Measurements from ENCODE around the gene USF1. TPM values are rescaled to one million over a fixed set of nuclear protein-coding genes. Genes with fewer than 3 reads are reported as not detected.

USF1 gene
- total RNA-seq, 1 experiment from 2014 or later, result 59.2 TPM

DNA sequence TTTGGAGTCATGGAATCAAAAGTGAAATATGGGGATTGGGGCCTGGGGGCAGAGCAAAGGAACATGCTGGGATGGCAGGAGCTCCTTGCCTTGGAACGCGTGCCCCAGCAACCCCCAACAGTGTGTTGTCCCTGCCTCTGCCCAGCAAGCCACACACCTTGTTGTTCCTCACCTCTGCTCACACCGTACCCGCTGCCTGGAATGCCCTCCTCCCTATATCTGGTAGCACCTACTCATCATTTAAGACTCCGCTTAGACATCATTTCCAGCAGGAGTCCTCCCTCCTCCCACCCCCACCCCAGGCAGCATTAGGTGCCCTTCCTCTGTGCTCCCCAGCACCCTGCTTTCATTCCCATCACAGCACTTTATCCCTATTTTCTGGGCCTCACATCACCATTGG, 35.7 kb upstream of the USF1 start:
- Histone ChIP-seq H2BK20ac (ENCODE audit: low read depth, low read length, poor library complexity, severe bottlenecking) (no peak overlapping the region), H3K23ac (ENCODE audit: insufficient read length, low read depth, low read length) (no peak overlapping the region), H3K4me1 (ENCODE audit: insufficient read depth, low read length) (no peaks in the 10 kb centered on the region), H3K14ac (ENCODE audit: insufficient read depth, low read length) (no peak overlapping the region), H3K79me2 (ENCODE audit: insufficient read depth, low read length) (no peaks in the 10 kb centered on the region), H3K9ac (ENCODE audit: extremely low read depth, insufficient read length, low read length) (no peak overlapping the region), H3K9me3 (ENCODE audit: control insufficient read depth, low read depth, low read length) (no peaks in the 10 kb centered on the region), H4K20me1 (ENCODE audit: control insufficient read depth, insufficient read depth, insufficient read length) (no peaks in the 10 kb centered on the region), H3K56ac (ENCODE audit: insufficient read length, low read depth, low read length) (no peak overlapping the region), H3K27me3 (ENCODE audit: insufficient read depth, low read length) (no peaks in the 10 kb centered on the region), H3K27ac (ENCODE audit: insufficient read length, low read depth, low read length) (no peak overlapping the region), H2BK5ac (ENCODE audit: insufficient read length, low read length) (no peak overlapping the region), H2BK120ac (ENCODE audit: low read depth, low read length, poor library complexity, severe bottlenecking) (no peak overlapping the region), H2AFZ (ENCODE audit: low read length) (no peak overlapping the region), H3K18ac (ENCODE audit: insufficient read length, low read depth, low read length) (no peak overlapping the region), H2BK12ac (ENCODE audit: insufficient read length, low read depth, low read length) (no peak overlapping the region), H4K8ac (replicated peaks; ENCODE audit: insufficient read length, low read depth, low read length) (no peak overlapping the region), H2AK5ac (ENCODE audit: insufficient read length, low read length) (no peak overlapping the region), H2BK15ac (ENCODE audit: low read depth, low read length) (no peak overlapping the region), H4K5ac (ENCODE audit: insufficient read length, low read depth, low read length) (no peak overlapping the region), H4K91ac (ENCODE audit: insufficient read length, low read depth, low read length) (no peak overlapping the region), H3T11ph (ENCODE audit: low read length) (no peak overlapping the region), H3K4me2 (ENCODE audit: insufficient read depth, insufficient read length, low read length) (no peak overlapping the region), H3K23me2 (ENCODE audit: insufficient read length, low read depth, low read length, poor library complexity, severe bottlenecking) (no peaks in the 10 kb centered on the region), H3K4ac (ENCODE audit: low read depth, low read length) (no peak overlapping the region), H3K79me1 (ENCODE audit: insufficient read depth, low read depth, low read length, poor library complexity, severe bottlenecking) (no peaks in the 10 kb centered on the region)
- H3K27ac Mint-ChIP-seq, result no peak overlapping the region
- no peaks in the 10 kb centered on the region for H3K9me3 Mint-ChIP-seq
- no peaks in the 10 kb centered on the region for H3K36me3 Mint-ChIP-seq (ENCODE audit: insufficient read depth in 1 of 3, low read depth in 3 of 3)
- no CpG with 5 or more reads among the region's 5 CpGs for WGBS (ENCODE audit: extremely low coverage, insufficient read length, low lambda C conversion rate)
- no peaks in the 10 kb centered on the region; the same call in 1 of the 2 replicates for H3K27me3 Mint-ChIP-seq (ENCODE audit: low read depth)
- TF ChIP-seq, protein P1, sequence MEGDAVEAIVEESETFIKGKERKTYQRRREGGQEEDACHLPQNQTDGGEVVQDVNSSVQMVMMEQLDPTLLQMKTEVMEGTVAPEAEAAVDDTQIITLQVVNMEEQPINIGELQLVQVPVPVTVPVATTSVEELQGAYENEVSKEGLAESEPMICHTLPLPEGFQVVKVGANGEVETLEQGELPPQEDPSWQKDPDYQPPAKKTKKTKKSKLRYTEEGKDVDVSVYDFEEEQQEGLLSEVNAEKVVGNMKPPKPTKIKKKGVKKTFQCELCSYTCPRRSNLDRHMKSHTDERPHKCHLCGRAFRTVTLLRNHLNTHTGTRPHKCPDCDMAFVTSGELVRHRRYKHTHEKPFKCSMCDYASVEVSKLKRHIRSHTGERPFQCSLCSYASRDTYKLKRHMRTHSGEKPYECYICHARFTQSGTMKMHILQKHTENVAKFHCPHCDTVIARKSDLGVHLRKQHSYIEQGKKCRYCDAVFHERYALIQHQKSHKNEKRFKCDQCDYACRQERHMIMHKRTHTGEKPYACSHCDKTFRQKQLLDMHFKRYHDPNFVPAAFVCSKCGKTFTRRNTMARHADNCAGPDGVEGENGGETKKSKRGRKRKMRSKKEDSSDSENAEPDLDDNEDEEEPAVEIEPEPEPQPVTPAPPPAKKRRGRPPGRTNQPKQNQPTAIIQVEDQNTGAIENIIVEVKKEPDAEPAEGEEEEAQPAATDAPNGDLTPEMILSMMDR (conservative IDR thresholded peaks at IDR 0.05), result no peak
- peaks cover 48% of the 10 kb centered on the region in 2 experiments for H3K4me1 Mint-ChIP-seq
- no peak for DNase-seq
- no peak overlapping the region for H3K4me3 Mint-ChIP-seq
